NOMO-1 treated with dmso at 0.1 percent for 144 hours (cell line): Measurements from ENCODE around the gene ABCA2.
A peak's percentile ranks its signal among the peaks of the same experiment; 100 is the strongest.

Experiments
- DNase-seq: peaks from one replicate; lab custom pipeline; 2025; ENCODE audit not compliant: unreplicated experiment; lab: John Stamatoyannopoulos, UW

The ABCA2 gene

DNA sequence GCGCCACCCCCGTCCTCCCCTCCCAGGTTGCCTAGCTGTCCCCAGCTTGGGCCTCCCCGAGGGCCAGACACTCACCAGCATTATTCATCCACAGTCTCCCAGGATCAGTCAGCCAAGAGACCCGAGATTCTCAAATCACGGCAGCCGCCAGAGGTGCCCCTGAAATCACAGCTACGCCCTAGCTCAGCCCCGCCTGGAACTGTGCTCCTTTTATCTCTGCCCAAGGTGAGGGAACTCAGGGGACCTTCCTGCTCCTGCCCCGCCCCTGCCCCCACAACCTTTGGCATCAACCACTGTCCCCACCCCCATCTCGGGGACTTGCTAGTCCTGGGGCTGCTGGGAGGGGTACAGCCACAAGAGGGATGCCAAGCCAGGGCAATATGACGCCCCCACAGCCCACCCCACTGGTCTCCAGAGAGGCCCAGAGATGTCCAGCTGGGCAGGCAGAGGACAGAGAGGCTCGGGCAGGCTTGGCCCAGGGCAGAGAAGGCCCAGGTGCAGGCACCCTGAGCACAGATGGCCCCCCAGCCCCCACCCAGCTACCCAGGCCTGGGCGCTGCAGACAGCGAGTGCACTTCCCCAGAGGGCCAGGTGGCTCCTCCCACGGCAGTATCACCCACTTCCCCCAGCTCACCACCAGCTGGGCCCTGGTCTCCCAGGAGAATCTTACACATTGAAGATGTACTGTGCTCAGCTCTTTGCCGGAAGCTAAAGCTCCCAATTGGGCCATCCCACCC is 4.0 kb upstream of the ABCA2 start, which contains the start of gene FUT7:
TSS of gene FUT7 (minus strand) at position 185 of the 737 bp plus-strand sequence. CDS start at position 88, 97 bp downstream.
- peak; percentile 36 for DNase-seq

DNA sequence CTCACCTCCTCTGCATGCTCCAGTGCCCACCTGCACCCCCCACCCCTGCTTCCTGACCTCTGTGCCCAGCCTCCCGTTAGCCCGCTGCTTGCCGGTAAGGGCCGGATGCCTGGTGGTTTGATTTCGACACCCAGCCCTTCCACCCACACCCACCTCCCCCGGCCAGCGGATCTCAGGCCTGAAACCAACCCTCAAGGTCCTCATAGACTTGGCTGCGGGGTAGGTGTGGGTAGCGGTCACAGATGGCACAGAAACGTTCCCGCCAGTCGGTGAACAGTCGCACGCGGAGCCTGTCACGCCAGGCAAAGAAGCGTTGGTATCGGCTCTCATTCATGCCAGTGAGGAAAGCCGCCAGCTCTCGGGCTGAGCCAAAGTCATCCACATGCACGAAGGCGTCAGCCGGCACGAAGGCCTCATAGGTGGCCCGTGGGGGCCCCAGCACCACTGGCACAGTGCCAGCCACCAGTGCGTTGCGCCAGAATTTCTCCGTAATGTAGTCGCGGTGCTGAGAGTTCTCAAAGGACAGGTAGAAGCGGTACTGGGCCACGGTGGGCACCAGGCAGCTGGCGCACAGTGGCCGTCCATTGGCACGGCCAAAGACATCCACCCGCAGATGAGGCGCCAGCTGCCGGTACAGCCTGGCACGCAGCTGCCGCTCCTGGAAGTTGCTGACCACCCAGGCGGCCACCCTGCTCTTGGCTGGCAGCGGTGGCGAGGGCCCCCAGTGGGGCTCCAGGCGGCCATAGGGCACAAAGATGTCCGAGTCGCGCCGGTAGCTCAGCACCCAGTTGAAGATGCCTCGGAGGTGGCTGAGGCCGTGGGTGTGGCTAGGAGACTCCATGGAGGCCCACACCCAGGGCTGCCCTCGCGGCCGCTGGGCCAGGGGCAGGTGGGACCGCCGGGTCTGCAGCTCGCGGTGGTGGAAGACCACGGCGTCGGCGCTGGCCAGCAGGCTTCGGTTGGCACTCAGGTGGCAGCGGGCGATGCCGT is 2.8 kb upstream of the ABCA2 start:
- peak; percentile 77 for DNase-seq

DNA sequence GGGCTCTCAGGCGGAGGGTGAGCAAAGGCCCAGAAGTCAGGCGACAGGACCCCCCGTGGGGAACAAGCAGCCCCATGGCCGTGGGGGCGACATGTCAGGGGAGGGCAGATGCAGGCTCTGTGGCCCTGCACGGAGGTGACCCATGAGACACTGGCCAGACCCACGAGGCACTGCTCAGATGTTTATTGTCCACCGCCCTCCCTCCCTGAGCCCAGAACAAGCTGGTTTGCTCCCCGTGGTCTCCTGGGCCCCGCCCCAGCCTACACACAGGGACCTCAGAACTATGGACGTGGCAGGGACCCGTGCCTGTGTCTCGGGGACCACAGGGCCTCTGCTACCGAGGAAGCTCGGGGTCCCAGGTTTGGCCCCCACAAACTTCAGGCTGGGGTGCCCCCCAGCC is 2.0 kb upstream of the ABCA2 start:
- DNase-seq: peak; percentile 15

DNA sequence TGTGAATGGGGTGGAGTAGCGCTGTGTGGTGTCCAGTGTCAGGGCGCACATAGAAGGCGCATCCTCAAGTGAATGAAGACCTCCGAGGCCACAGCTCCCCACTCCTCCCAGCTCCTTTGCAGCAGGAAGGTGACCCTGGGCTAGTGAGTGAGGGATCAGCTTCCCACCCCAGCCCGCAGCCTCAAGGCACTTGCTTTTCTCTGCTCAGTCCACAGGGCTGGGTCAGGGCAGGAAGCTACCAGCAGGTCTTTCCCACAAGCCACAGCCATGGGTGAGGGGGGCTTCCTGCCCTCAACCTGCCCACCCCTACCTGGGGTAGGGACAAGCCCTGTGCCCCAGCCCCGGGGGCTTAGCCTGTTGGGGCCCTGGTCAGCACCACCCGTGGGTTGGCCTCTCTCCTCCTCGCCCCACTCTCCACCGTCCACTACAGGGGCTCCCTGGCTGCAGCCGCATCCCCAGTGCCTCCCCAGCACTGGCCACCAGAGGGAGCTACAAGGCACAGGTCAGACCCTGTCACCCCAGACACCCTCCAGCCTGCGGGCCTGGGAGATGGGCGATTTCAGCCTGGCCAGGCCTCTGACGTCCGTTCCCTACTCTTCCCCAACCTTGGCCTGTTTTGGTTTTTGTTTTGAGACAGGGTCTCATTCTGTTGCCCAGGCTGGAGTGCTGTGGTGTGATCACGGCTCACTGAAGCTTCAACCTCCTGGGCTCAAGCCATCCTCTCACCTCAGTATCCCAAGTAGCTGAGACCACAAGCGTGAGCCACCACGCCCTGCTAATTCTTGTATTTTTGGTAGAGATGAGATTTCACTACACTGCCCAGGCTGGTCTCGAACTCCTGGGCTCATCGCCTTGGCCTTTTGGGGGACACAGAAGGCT is 1.3 kb upstream of the ABCA2 start:
- peak; percentile 68 for DNase-seq

DNA sequence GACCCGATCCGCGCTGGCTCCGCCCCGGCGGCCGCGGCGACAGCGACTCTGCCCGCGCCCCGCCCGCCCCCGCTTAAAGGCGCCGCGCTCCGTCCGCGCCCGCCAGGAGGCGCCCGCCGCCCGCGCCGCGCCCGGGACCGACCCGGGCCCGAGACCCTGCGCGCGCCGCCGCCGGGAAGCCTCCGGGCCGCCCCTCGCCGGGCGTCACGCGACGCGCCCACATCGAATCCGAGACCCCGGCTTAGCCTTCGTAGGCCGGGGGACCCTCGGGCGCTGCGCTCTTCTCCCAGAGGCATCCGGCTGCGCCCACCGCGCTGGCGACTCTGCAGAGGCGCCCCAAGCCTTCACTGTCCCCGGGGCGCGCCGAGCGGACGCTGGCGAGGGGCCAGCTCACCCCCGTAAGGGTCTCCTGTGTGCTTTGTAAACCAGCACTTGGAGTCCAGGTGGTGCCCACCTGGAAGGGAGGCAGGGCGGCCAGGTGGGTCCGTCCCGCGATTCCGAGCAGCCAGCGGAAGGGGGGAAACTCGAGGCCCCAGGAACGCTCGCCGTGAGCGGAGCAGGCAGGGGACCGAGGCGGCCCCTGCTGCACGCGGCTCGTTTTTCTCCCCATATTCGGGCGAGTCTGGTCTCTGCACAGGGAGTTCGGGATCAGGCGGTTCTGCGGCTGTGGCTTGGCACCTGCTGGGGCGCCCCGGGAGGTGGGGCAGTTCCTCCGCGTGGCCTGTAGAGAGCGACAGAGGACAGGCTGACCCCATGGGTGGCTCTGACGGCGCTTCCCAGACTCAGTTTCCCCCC is 423 bp upstream of the ABCA2 start:
- DNase-seq: peak; percentile 68

DNA sequence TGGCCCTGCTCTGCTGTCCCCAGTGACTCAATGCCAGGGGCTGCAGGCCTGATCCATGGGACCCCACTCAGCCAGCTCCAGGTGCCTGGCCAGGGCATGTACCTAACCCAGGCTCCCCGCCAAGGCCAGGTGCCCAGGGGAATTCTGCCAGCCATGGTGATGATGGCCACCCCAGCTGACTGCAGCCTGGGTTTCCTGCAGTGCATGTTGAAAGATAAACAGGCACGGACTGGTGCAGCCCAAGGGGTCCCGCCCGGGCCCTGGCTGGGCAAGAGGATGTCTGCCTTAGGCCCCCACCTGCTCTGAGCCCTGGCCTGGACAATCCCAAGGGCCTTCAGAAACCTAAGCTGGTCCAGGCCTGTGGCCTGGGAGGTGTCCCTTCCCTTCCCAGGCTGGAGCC is 1.2 kb downstream of the ABCA2 start:
- no peak for DNase-seq

DNA sequence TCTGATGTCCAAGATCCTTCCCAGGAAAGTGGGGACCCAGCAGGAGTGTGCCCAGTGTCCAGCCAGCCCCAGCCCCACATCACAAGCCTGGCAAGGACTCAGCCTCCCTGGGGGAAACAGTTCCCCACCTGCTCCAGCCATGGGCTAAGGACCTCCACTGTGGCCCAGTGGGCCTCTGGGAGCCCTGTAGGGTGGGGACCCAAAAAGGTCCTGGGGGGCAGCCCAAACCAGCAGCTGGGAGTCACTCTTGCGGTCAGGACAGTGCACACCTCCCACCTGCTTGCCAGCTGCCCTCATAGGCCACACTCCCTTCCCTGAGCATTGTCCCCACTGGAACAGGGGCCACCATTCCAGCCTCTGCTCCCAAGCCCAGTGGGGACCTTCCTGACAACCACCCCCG is 1.7 kb downstream of the ABCA2 start:
- DNase-seq: no peak

DNA sequence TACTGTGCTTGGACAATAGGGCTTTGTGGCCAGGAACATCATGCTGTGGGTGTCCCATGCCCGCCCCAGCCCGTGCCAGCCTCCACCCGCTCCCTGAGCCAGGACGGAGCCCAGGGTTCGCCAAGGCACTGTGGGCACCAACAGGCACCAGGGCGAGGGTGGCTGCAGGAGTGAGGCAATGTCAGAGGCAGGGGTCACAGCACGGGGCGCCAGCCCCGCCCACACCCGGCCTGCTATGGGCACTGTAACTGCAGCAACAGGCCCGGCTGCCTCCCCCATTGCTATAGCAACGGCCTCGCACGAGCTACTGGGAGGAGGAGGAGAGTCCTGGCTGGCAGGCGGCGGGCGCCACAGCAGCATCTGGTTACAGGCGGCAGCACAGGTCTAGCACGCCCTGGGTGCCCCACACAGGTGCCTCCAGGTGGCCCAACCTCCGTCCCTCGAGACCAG is 2.5 kb downstream of the ABCA2 start:
- no peak for DNase-seq

DNA sequence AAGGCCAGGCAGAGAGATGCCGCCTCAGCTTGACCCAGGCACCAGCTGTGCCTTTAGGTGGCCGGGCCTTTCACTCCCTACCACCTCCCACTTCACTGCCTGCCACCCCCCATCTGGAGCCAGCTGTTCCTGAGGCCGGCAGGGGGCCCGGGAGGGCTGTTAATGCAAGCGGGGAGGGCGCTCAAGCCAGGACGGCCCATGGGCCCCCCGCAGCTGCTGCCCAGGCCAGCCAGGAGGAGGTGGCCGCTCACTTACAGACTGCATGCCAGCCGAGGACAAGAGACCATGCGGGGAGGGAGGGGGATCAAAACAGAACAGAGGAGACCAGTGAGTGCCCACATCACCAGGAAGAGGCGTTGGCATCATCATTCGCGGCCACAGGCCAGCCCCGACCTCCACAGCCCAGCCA is 4.5 kb downstream of the ABCA2 start:
- DNase-seq: no peak

DNA sequence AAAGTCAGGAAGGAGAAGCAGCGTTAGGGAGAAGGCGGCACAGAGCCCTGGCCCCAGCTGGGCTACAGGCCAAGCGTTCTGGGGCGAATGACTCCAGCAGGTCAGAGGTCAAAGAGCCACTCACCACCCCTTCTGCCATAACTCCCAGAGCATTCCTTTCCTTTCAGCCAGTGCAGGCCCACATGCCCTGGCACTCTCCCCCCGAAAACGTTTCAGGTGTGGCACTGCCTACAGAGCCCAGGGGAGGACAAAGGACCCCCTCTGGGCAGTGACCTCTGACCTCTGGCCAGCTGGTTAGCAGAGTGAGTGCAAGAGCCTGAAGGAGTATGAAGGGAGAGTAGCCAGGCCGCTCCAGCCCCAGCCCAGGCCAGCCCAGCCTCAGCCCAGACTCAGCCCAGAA is 4.9 kb downstream of the ABCA2 start:
- no peak for DNase-seq

DNA sequence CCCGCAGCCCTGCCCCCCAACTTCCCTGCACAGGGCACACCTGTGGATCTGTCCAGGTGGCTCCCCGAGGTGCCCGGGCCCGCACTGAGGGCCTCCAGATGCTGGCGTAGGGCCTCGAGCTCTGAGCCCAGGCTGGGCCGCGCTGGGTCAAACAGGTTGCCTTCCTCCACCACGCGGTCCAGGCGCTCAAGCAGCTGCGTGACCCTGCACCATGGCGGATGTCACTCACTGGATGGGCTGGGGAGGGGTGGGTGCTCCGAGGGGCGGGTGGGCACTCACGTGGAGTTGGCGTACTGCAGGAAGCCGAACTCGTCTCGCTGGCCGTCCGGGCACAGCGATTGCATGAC is 5.4 kb downstream of the ABCA2 start:
- DNase-seq: no peak

DNA sequence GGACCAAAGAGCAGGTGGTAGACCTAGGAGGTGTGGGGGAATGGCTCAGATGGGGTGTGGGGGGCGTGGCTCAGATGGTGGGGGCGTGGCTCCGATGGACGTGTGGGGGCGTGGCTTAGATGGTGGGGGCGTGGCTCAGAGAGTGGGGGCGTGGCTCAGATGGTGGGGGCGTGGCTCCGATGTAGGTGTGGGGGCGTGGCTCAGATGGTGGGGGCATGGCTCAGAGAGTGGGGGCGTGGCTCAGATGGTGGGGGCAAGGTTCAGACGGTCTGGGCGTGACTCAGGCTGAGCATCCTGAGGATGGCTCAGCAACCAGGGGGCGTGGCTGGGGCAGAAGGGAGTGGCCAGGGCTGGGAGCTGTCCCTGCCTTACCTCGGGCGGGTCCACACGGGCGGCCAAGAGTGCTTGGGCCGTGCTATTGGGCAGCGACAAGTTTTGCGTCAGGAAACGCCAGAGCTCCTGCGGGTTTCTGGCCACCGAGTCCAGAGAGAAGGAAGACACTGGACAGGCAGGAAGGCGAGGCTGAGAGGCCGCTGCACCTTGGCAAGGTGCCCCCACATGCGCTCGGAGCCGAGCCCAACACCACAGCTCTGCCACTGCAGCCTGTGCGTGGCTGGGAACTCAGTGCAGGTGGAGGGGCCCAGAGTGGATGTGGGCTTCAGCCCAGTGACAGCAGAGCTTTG is 5.9 kb downstream of the ABCA2 start:
- peak; percentile 65 for DNase-seq

DNA sequence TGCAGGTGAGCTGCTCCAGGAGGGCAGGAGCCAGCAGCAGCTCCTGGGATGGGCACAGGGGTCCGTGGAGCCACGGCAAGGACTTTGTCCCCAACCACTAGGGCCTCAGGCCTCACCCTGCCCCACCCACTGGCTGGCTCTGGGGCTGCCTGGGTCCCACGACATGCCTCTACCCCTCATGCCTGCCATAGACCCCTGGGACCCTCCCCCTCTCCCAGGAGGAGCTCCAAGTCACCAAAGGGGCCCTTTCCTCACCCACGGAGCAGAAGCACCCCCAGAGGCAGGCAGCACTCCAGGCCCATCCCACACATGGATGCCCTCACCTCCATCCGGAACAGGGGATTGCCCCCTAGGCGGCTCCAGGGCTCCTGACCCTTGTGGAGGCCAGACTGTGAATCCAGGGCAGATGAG is 6.5 kb downstream of the ABCA2 start:
- no peak for DNase-seq

DNA sequence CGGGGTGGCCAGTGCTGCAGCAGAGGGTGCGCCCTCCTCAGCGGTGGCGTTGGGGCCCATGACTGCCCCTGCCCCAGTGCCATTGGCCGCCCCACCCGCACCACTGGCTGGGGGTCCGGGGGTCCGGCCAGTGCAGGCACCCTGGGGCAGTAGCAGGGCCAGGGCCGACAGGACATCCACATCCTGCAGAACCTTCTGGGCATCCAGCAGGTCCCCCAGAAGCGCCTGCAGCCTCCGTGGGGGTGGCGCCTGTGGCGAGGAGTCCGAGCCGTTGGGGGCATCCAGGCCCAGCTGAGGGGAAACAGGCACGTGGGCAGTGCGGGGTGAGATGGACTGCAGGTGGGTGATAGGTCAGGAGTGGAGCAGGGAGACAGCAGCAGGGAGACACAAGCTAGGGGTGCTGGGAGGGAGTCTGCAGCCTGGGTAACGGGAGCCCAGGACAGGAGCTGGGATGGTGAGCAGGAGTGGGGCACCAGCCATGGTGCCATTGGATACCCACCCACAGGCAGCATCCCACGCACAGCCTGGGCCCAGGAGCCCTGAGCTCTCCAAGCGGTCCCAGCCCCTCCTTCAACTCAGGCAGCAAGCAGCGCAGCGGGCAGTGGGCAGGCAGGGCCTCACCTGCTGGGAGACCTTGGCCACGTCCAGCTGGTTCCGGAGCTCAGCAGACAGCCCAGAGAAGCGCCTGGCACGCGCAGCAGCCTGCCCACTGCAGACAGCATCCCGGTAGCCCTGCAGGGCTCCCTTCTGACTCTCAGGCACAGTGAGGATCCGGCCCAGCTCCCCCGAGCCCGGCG is 7.1 kb downstream of the ABCA2 start:
- DNase-seq: no peak

DNA sequence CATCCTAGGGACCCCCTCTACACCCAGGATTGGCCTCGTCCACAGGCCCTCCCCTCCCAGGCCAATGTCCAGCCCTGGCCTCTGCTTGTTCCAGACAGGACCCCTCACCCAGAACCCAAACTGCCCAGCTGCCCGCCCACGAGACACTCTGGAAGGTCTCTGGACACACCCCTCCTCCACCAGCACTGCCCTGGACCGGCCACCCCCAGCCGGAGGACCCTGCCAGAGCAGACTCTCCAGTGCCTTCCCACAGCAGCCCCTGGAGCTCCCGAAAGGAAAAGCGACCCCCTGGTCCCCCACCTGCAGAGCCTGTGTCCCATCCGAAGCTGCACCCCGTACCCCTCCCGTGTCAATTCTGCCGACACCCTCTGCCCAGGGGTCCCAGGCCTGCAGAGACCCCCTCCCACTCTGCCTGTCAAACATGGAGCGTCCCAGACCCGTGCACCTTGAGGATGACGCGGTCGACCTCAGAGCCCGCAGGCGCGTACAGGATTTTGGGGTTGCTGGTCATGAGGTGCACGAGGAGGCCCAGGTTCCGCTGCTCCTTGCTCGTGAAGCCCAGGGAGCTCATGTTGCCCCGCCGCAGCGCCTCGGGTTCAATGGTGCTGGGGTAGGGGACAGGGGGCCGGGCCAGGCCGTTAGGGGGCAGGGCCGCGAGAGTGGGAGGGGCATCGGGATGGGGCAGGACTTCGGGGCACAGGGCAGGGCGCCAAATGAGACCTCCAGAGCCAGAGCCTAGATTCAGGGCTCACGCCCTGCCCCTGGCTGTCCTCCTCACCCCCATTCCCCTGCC is 8.0 kb downstream of the ABCA2 start:
- DNase-seq: no peak

DNA sequence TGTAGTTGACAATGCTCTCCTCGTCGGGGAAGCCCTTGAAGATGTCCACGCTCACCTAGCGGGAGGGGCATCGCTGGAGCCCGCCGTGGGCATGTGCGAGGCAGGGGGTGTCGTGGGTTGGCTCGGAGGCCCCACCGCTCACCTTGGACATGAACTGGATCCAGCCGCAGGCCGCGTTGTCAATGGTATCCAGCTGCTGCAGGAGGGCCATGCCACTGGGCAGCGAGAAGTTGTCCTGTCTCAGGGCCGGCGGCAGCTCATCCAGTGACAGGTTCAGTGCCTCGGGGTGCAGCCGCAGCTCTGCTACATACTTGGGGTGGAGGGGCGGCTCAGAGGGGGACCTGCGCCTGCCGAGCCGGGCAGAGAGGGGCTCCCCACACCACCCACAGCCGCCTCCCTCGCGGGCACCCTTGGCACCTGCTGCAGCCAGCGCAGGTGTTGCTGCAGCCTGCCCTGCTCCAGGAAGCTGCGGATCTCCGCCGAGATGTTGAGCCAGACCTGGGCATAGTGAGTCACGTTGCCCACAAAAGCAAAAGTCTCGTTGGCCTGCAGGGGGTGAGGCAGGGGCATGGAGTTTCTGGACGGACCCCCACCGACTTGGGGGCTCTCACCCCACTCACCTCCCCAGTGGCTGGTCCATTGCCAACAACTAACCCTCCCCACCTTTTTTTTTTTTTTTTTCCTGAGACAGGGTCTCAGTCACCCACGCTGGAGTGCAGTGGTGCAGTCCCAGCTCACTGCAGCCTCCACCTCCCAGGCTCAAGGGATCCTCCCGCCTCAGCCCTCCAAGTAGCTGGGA is 9.1 kb downstream of the ABCA2 start:
- DNase-seq: no peak

DNA sequence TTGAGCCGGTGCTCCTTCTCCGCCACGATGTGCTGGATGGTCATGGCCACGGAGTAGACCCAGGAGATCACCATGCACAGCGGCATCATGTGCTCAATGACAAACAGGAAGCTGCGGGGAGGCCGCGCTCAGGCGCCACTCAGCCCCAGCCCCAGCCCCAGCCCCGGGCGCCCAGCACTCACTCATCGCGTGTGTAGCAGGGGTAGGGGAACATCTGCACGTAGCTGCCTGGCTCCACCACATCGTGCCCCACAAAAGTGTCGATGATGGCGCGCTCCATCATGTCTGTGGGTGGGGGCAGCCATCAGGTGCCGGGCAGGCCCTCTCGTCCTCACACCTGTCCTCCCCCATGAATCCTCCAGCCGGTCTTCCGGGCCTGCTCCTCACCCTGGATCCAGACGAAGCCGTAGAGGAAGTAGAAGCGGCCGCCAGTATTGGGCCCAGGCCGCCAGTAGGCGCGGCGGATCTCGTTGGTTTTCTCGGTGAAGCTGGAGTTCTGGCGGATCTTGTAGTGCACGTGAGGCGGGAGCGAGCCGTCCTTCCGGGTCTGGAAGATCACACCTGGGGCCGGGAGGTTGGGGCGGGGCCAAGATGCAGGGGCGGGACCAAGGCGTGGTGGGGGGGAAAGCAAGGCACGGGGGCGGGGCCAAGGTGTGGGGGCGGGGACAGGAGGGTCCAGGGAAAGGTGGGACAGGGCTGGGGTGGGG is 10.1 kb downstream of the ABCA2 start:
- no peak for DNase-seq
